ENCODE measurements around the gene PTPRN2. TPM values are rescaled to one million over a fixed set of nuclear protein-coding genes. Genes with fewer than 3 reads are reported as not detected.

Gene PTPRN2
- total RNA-seq, 5 donors from 2014 or later (not counting 1 experiment from before 2014, with no cell fraction given) = 0.60 to 1.7 (median 0.82) TPM

GRCh38 chr7:157650131-157650631, 937.4 kb downstream of the PTPRN2 start:
- Mint-ChIP-seq H3K36me3 (no peaks in the 10 kb centered on the region), H3K4me3 (no peak overlapping the region), H3K27ac (no peak overlapping the region), H3K9me3 (no peaks in the 10 kb centered on the region), H3K4me1 (no peaks in the 10 kb centered on the region), H3K27me3 (no peaks in the 10 kb centered on the region)
- ChIA-PET POLR2A (no interaction called here), CTCF (no interaction called here)
- 91% methylated on average over 23 of the region's 25 CpGs for WGBS (ENCODE audit: insufficient coverage)
- no peaks in the 10 kb centered on the region for H3K4me1 ChIP-seq (ENCODE audit: control insufficient read depth in 1 of 2, extremely low read depth in 1 of 2, insufficient read depth in 2 of 2, low read length in 2 of 2)
- DNase-seq (no peak), ATAC-seq (replicated peaks in 1 of 4) (no peak)
- no peak overlapping the region for H3K4me3 ChIP-seq (ENCODE audit: control insufficient read depth in 1 of 2, extremely low read depth in 1 of 2, low read length in 1 of 2)
- no peaks in the 10 kb centered on the region for H3K9me3 ChIP-seq
- no peak overlapping the region for H3K27ac ChIP-seq (ENCODE audit: low read length)
- peaks cover 0 to 10% of the 10 kb centered on the region in 2 experiments for H3K27me3 ChIP-seq (replicated peaks in 1 of 2; ENCODE audit: control insufficient read depth in 2 of 2, extremely low read depth in 1 of 2, insufficient read depth in 2 of 2, low read length in 1 of 2)
- no peaks in the 10 kb centered on the region for H3K36me3 ChIP-seq (ENCODE audit: control insufficient read depth in 2 of 2, extremely low read depth in 1 of 2, insufficient read depth in 1 of 2, low read length in 1 of 2)

GRCh38 chr7:157646551-157646950, 941.1 kb downstream of the PTPRN2 start:
- H3K4me3 Mint-ChIP-seq = no peak overlapping the region

GRCh38 chr7:157645539-157645938, 942.1 kb downstream of the PTPRN2 start:
- no peaks in the 10 kb centered on the region for H3K9me3 ChIP-seq
- Mint-ChIP-seq H3K27ac (no peak overlapping the region), H3K36me3 (no peaks in the 10 kb centered on the region), H3K9me3 (peaks cover 0 to 5% (median 0%) of the 10 kb centered on the region in 3 donors), H3K4me3 (no peak overlapping the region), H3K4me1 (no peaks in the 10 kb centered on the region), H3K27me3 (peaks cover 0 to 3% of the 10 kb centered on the region in 2 donors)
- no peak overlapping the region for H3K4me3 ChIP-seq (ENCODE audit: control insufficient read depth in 1 of 2, extremely low read depth in 1 of 2, low read length in 1 of 2)
- ATAC-seq (replicated peaks in 1 of 4) (no peak), DNase-seq (no peak)
- 46% methylated on average over 10 of the region's 12 CpGs for whole genome bisulfite sequencing (ENCODE audit: insufficient coverage)
- no peaks in the 10 kb centered on the region for H3K36me3 ChIP-seq (ENCODE audit: control insufficient read depth in 2 of 2, extremely low read depth in 1 of 2, insufficient read depth in 1 of 2, low read length in 1 of 2)
- ChIA-PET CTCF (no interaction called here), POLR2A (no interaction called here)
- H3K27me3 ChIP-seq (replicated peaks in 1 of 2; ENCODE audit: control insufficient read depth in 2 of 2, extremely low read depth in 1 of 2, insufficient read depth in 2 of 2, low read length in 1 of 2) = peaks cover 0 to 3% of the 10 kb centered on the region in 2 experiments
- no peak overlapping the region for H3K27ac ChIP-seq (ENCODE audit: low read length)
- H3K4me1 ChIP-seq (ENCODE audit: control insufficient read depth in 1 of 2, extremely low read depth in 1 of 2, insufficient read depth in 2 of 2, low read length in 2 of 2) = no peaks in the 10 kb centered on the region

More at GRCh38 chr7:157646551-157646950, 941.1 kb downstream of the PTPRN2 start:
- no peaks in the 10 kb centered on the region for H3K4me1 ChIP-seq (ENCODE audit: control insufficient read depth in 1 of 2, extremely low read depth in 1 of 2, insufficient read depth in 2 of 2, low read length in 2 of 2)
- DNase-seq (no peak), ATAC-seq (replicated peaks in 1 of 4) (no peak)
- Mint-ChIP-seq H3K9me3 (no peaks in the 10 kb centered on the region), H3K4me1 (no peaks in the 10 kb centered on the region), H3K36me3 (no peaks in the 10 kb centered on the region), H3K27me3 (peaks cover 0 to 3% of the 10 kb centered on the region in 2 donors), H3K27ac (no peak overlapping the region)
- ChIA-PET CTCF (no interaction called here), POLR2A (no interaction called here)
- H3K4me3 ChIP-seq (ENCODE audit: control insufficient read depth in 1 of 2, extremely low read depth in 1 of 2, low read length in 1 of 2) = no peak overlapping the region
- no peaks in the 10 kb centered on the region for H3K36me3 ChIP-seq (ENCODE audit: control insufficient read depth in 2 of 2, extremely low read depth in 1 of 2, insufficient read depth in 1 of 2, low read length in 1 of 2)
- H3K27ac ChIP-seq (ENCODE audit: low read length) = no peak overlapping the region
- 86% methylated on average over 8 of the region's 13 CpGs for WGBS (ENCODE audit: insufficient coverage)
- no peaks in the 10 kb centered on the region for H3K9me3 ChIP-seq
- H3K27me3 ChIP-seq (replicated peaks in 1 of 2; ENCODE audit: control insufficient read depth in 2 of 2, extremely low read depth in 1 of 2, insufficient read depth in 2 of 2, low read length in 1 of 2) = peaks cover 0 to 3% of the 10 kb centered on the region in 2 experiments

GRCh38 chr7:157644946-157645345, 942.7 kb downstream of the PTPRN2 start:
- ChIA-PET POLR2A (no interaction called here), CTCF (no interaction called here)
- Histone ChIP-seq H3K4me1 (ENCODE audit: control insufficient read depth in 1 of 2, extremely low read depth in 1 of 2, insufficient read depth in 2 of 2, low read length in 2 of 2) (no peaks in the 10 kb centered on the region), H3K4me3 (ENCODE audit: control insufficient read depth in 1 of 2, extremely low read depth in 1 of 2, low read length in 1 of 2) (no peak overlapping the region), H3K27ac (ENCODE audit: low read length) (no peak overlapping the region), H3K36me3 (ENCODE audit: control insufficient read depth in 2 of 2, extremely low read depth in 1 of 2, insufficient read depth in 1 of 2, low read length in 1 of 2) (no peaks in the 10 kb centered on the region), H3K9me3 (no peaks in the 10 kb centered on the region), H3K27me3 (replicated peaks in 1 of 2; ENCODE audit: control insufficient read depth in 2 of 2, extremely low read depth in 1 of 2, insufficient read depth in 2 of 2, low read length in 1 of 2) (peaks cover 0 to 3% of the 10 kb centered on the region in 2 experiments)
- ATAC-seq (replicated peaks in 1 of 4) (no peak), DNase-seq (no peak)
- H3K9me3 Mint-ChIP-seq = peaks cover 3 to 11% (median 4%) of the 10 kb centered on the region in 3 donors
- peaks cover 1 to 3% of the 10 kb centered on the region in 2 donors for H3K27me3 Mint-ChIP-seq
- 90% methylated on average over 11 of the region's 12 CpGs for WGBS (ENCODE audit: insufficient coverage)
- H3K36me3 Mint-ChIP-seq = no peaks in the 10 kb centered on the region
- no peaks in the 10 kb centered on the region for H3K4me1 Mint-ChIP-seq
- no peak overlapping the region for H3K4me3 Mint-ChIP-seq
- no peak overlapping the region for H3K27ac Mint-ChIP-seq

GRCh38 chr7:157643525-157643970, 944.1 kb downstream of the PTPRN2 start:
- peaks cover 1 to 3% of the 10 kb centered on the region in 2 donors for H3K27me3 Mint-ChIP-seq
- no peak for ATAC-seq (replicated peaks in 1 of 4)
- 90% methylated on average over 21 of the region's 23 CpGs for WGBS (ENCODE audit: insufficient coverage)

GRCh38 chr7:157641866-157642265, 945.8 kb downstream of the PTPRN2 start:
- Mint-ChIP-seq H3K27ac (no peak overlapping the region), H3K9me3 (peaks cover 5 to 14% (median 6%) of the 10 kb centered on the region in 3 donors), H3K27me3 (peaks cover 1 to 10% of the 10 kb centered on the region in 2 donors), H3K4me1 (no peaks in the 10 kb centered on the region), H3K36me3 (no peaks in the 10 kb centered on the region), H3K4me3 (no peak overlapping the region)
- 84% methylated on average over 5 of the region's 8 CpGs for WGBS (ENCODE audit: insufficient coverage)
- H3K9me3 ChIP-seq = no peaks in the 10 kb centered on the region
- POLR2A ChIA-PET = no interaction called here
- DNase-seq = no peak
- no peak for ATAC-seq (replicated peaks in 1 of 4)
- no peaks in the 10 kb centered on the region for H3K4me1 ChIP-seq (ENCODE audit: control insufficient read depth in 1 of 2, extremely low read depth in 1 of 2, insufficient read depth in 2 of 2, low read length in 2 of 2)
- no peak overlapping the region for H3K27ac ChIP-seq (ENCODE audit: low read length)
- H3K4me3 ChIP-seq (ENCODE audit: control insufficient read depth in 1 of 2, extremely low read depth in 1 of 2, low read length in 1 of 2) = no peak overlapping the region
- peaks cover 0 to 16% of the 10 kb centered on the region in 2 experiments for H3K27me3 ChIP-seq (replicated peaks in 1 of 2; ENCODE audit: control insufficient read depth in 2 of 2, extremely low read depth in 1 of 2, insufficient read depth in 2 of 2, low read length in 1 of 2)
- H3K36me3 ChIP-seq (ENCODE audit: control insufficient read depth in 2 of 2, extremely low read depth in 1 of 2, insufficient read depth in 1 of 2, low read length in 1 of 2) = no peaks in the 10 kb centered on the region
- CTCF ChIA-PET = no interaction called here

More at GRCh38 chr7:157643525-157643970, 944.1 kb downstream of the PTPRN2 start:
- Mint-ChIP-seq H3K27ac (no peak overlapping the region), H3K36me3 (no peaks in the 10 kb centered on the region), H3K4me1 (no peaks in the 10 kb centered on the region), H3K9me3 (peaks cover 5 to 14% (median 6%) of the 10 kb centered on the region in 3 donors), H3K4me3 (no peak overlapping the region)
- CTCF ChIA-PET = no interaction called here
- Histone ChIP-seq H3K27me3 (replicated peaks in 1 of 2; ENCODE audit: control insufficient read depth in 2 of 2, extremely low read depth in 1 of 2, insufficient read depth in 2 of 2, low read length in 1 of 2) (peaks cover 0 to 8% of the 10 kb centered on the region in 2 experiments), H3K9me3 (no peaks in the 10 kb centered on the region), H3K27ac (ENCODE audit: low read length) (no peak overlapping the region), H3K4me3 (ENCODE audit: control insufficient read depth in 1 of 2, extremely low read depth in 1 of 2, low read length in 1 of 2) (no peak overlapping the region), H3K4me1 (ENCODE audit: control insufficient read depth in 1 of 2, extremely low read depth in 1 of 2, insufficient read depth in 2 of 2, low read length in 2 of 2) (no peaks in the 10 kb centered on the region), H3K36me3 (ENCODE audit: control insufficient read depth in 2 of 2, extremely low read depth in 1 of 2, insufficient read depth in 1 of 2, low read length in 1 of 2) (no peaks in the 10 kb centered on the region)
- POLR2A ChIA-PET = no interaction called here
- no peak for DNase-seq

GRCh38 chr7:157640144-157640543, 947.5 kb downstream of the PTPRN2 start:
- H3K27me3 Mint-ChIP-seq = peaks cover 13 to 15% of the 10 kb centered on the region in 2 donors
- no peak overlapping the region for H3K27ac ChIP-seq (ENCODE audit: low read length)
- no peaks in the 10 kb centered on the region for H3K9me3 ChIP-seq
- H3K27ac Mint-ChIP-seq = no peak overlapping the region
- peaks cover 5 to 14% (median 6%) of the 10 kb centered on the region in 3 donors for H3K9me3 Mint-ChIP-seq
- no CpG with 5 or more reads among the region's 1 CpG for WGBS (ENCODE audit: insufficient coverage)
- no peak overlapping the region for H3K4me3 ChIP-seq (ENCODE audit: control insufficient read depth in 1 of 2, extremely low read depth in 1 of 2, low read length in 1 of 2)
- no peaks in the 10 kb centered on the region for H3K36me3 ChIP-seq (ENCODE audit: control insufficient read depth in 2 of 2, extremely low read depth in 1 of 2, insufficient read depth in 1 of 2, low read length in 1 of 2)
- POLR2A ChIA-PET = no interaction called here
- DNase-seq = no peak
- no peak for ATAC-seq (replicated peaks in 1 of 4)
- no peaks in the 10 kb centered on the region for H3K4me1 Mint-ChIP-seq
- no peak overlapping the region for H3K4me3 Mint-ChIP-seq
- H3K27me3 ChIP-seq (replicated peaks in 1 of 2; ENCODE audit: control insufficient read depth in 2 of 2, extremely low read depth in 1 of 2, insufficient read depth in 2 of 2, low read length in 1 of 2) = peaks cover 0 to 18% of the 10 kb centered on the region in 2 experiments
- H3K36me3 Mint-ChIP-seq = no peaks in the 10 kb centered on the region
- no peaks in the 10 kb centered on the region for H3K4me1 ChIP-seq (ENCODE audit: control insufficient read depth in 1 of 2, extremely low read depth in 1 of 2, insufficient read depth in 2 of 2, low read length in 2 of 2)
- CTCF ChIA-PET = no interaction called here
